LNCaP clone FGC (cell line): ENCODE data around the gene CEP72.

ENCODE experiments used
- DNase-seq: peaks from one replicate; pipeline ENCODE4 v3.0.0-alpha.2; 2011; ENCODE audit warnings: low read depth
- H3K4me3 ChIP-seq: 2 replicates; pipeline ENCODE4 v1.5.1; 2011; ENCODE audit warnings: mild to moderate bottlenecking, low read depth, low read length, control low read depth
- CTCF ChIP-seq: IDR thresholded peaks from 2 replicates; pipeline ENCODE4 v1.5.1; 2012; ENCODE audit warnings: mild to moderate bottlenecking; ENCODE audit not compliant: control insufficient read depth, insufficient read depth; ENCODE audit errors: extremely low read depth

CEP72 gene

GRCh38 chr5:669111-669841 is 57.1 kb downstream of the CEP72 start:
- DNase-seq = no peak

GRCh38 chr5:669842-670395 is 57.8 kb downstream of the CEP72 start:
- no peak for TF ChIP-seq CTCF
- no peak for DNase-seq
- no peak overlapping the region for H3K4me3 ChIP-seq

More at GRCh38 chr5:669111-669841, 57.1 kb downstream of the CEP72 start:
- H3K4me3 ChIP-seq = no peak overlapping the region
- peak; percentile 63 for TF ChIP-seq CTCF

DNA sequence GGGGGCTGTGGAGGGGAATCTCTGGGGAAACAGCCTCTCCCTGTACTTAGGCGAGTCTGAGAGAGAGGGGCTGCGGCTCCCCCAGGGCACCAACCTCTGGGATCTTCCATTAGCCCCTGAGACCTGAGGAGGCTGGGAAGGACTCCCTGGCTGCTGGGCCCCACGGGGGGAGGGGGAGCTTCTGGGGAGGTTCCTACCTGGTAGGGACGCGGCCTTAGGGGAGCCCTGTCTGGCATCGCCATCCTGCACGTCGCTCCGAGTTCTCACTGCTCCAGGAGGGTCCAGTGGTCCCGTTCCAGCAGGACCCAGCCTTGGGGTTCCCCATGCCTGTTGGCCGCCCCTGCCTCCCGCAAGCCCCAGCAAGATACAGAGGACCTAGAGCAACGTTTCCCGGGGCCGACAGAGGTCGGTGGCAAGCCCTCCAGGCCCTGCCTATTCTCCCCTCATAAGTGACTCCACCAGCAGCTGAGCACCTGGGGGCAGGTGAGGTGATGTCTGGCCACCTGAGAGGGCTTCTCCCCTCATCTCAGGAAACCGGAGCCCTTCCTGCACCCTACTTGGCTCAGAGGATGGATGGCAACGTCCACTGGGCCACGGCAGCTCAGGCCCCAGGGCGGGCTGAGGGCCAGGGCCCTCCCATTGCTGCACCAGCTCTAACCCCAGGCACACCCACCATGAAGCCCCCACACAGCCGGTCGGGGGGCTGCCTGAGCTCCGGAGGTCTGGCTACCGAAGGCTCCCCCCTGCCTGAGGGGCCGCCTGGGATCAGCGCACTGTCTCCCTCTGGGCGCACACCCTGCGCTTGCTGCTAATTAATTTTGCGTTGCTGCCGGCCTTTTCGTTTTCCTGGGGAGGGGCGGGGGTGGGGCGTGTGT is 58.5 kb downstream of the CEP72 start:
- H3K4me3 ChIP-seq = no peak overlapping the region
- no peak for TF ChIP-seq CTCF
- DNase-seq = no peak

DNA sequence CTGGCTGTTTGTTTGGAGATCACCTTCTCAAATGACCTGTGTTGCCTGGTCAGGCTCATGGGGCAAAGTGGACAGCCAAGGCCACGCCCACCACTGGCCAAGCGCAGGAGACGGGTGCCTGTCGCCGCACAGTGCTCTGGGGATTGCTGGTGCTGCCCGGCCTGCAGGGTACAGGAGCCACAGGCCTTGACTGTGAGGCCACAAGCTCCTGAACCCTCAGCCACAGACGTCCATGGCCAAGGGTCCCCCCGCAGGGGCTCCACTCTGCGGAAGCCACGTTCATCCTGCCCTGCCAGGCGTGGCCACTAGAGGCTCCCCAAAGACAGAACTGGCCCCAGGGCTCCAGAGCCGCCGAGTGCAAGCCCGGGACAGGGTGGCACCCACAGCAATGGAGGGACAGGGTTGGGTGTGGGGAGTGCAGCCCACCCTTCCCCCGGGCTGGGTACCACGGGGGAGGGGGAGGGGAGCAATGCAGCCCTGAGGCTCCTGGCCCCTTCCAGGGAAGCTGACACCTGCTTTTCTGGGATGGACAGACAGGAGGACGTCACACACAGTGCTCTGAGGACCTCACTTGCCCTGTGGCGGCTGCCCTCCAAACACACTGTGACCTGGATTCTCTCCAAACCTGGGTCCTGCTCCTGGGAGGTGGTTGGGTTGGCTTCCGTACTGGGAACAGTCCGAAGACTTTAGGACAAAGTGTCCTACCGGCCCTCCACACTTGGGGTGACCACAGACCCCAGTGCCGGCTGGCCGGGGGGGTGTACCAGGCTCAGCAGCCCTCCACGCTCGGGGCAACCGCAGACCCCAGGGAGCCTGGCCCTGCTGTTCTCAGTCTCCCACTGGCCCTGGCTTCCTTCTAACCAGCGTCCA is 59.6 kb downstream of the CEP72 start:
- peak overlapping the region; percentile 42 for H3K4me3 ChIP-seq
- DNase-seq = no peak
- peak; percentile 84 for TF ChIP-seq CTCF

DNA sequence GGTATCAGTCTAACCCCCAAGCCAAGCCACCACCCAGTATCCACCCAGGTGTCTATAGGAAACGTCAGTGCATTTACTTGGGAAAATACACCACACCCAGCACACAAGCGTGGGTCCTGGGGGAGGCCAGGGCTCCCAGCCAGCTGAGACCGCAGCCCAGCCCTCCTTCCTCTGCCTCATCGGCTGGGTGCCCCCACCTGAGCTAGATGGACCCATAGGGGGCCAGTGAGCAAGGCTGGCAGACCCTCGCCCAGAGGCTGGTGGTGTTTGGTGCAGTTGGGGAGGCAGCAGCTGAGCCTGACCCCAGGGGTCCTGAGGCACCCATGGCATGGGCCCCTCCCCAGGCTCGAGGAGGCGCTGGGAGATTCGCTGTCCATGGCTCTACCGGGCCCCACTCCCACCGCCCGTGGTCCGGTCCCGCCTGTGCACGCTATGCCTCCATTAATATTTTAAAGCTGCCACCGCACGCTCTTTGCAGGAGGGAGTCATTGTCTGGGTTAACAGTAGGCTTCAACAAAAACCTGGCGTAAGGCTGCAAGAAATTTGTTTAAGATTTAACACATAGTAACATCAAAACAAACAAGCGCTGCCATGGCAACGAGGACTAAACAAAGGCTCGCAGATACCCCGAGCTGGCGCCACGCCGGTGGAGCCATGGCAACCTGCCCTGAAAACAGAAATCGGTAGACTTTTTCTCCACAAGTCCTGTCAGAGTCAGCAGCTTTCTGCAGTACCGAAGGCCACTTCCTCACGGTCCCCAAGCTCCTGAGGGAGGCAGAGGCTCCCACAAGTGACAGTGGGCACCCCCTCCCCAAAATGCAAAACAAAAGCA is 60.4 kb downstream of the CEP72 start:
- DNase-seq = peak; percentile 89
- H3K4me3 ChIP-seq = peak overlapping the region; percentile 42

More for the DNA sequence above, 60.4 kb downstream of the CEP72 start:
- no peak for TF ChIP-seq CTCF
